IMR-90 (cell line): ENCODE data around the gene NYAP1.

Experiments
- BHLHE40 ChIP-seq: fragments of 150-350 bp; IDR thresholded peaks from 2 replicates; pipeline ENCODE4 v1.6.1; 2016; ENCODE audit warnings: mild to moderate bottlenecking, low read depth, low read length
- CEBPB ChIP-seq: IDR thresholded peaks from 2 replicates; pipeline ENCODE4 v1.6.1; 2012; ENCODE audit warnings: low read depth, low read length, improper control_type of control experiment
- CTCF ChIP-seq: conservative IDR thresholded peaks from 2 replicates; pipeline ENCODE4 v1.5.1; 2012; ENCODE audit warnings: mild to moderate bottlenecking, low read depth, low read length, improper control_type of control experiment
- ELK1 ChIP-seq: fragments of 150-350 bp; IDR thresholded peaks from 2 replicates; pipeline ENCODE4 v1.6.1; 2016; ENCODE audit warnings: low read depth, mild to moderate bottlenecking, low read length, moderate library complexity, borderline replicate concordance
- FOS ChIP-seq: fragments of 150-350 bp; IDR thresholded peaks from 2 replicates; pipeline ENCODE4 v1.6.1; 2016; ENCODE audit warnings: low read depth, low read length
- MAFK ChIP-seq: IDR thresholded peaks from 2 replicates; pipeline ENCODE4 v1.6.1; 2012; ENCODE audit warnings: low read depth, low read length, improper control_type of control experiment
- MAZ ChIP-seq: IDR thresholded peaks from 2 replicates; pipeline ENCODE4 v1.6.1; 2012; ENCODE audit warnings: low read depth, mild to moderate bottlenecking, low read length, improper control_type of control experiment, moderate library complexity, borderline replicate concordance
- POLR2A ChIP-seq: IDR thresholded peaks from 2 replicates; pipeline ENCODE4 v1.6.1; 2012; ENCODE audit warnings: mild to moderate bottlenecking, low read depth, low read length
- RAD21 ChIP-seq: IDR thresholded peaks from 2 replicates; pipeline ENCODE4 v1.6.1; 2012; ENCODE audit warnings: low read length, improper control_type of control experiment
- RFX5 ChIP-seq: IDR thresholded peaks from 2 replicates; pipeline ENCODE4 v1.8.0; 2012; ENCODE audit warnings: low read depth, mild to moderate bottlenecking, low read length, moderate library complexity
- SMC3 ChIP-seq: fragments of 150-350 bp; IDR thresholded peaks from 2 replicates; pipeline ENCODE4 v1.6.1; 2016; ENCODE audit warnings: low read depth, mild to moderate bottlenecking, antibody characterized with exemption, low read length, moderate library complexity
- USF2 ChIP-seq: fragments of 150-350 bp; IDR thresholded peaks from 2 replicates; pipeline ENCODE4 v1.6.1; 2017; ENCODE audit warnings: mild to moderate bottlenecking, antibody characterized with exemption, low read length, low read depth

GRCh38 chr7:100476101-100476780 is 7.5 kb upstream of the NYAP1 start:
- TF ChIP-seq CTCF (no peak), POLR2A (no peak), CEBPB (no peak), SMC3 (no peak), MAZ (no peak), USF2 (no peak), FOS (no peak), MAFK (no peak), RAD21 (no peak), RFX5 (no peak), ELK1 (no peak), BHLHE40 (no peak)
